HG02798 (cell line): Measurements from ENCODE around the gene ALKBH8.
"Not testable (repeated sequence)": the region's sequence is repeated elsewhere in the genome, so short reads cannot be mapped to it uniquely, and the experiment has no call there.

Experiments
- ATAC-seq: cut with Tn5 transposase; IDR thresholded peaks from one replicate; pipeline ENCODE4 v1.9.1; 2021; ENCODE audit warnings: mild to moderate bottlenecking; ENCODE audit not compliant: unreplicated experiment, poor library complexity

Gene ALKBH8

GRCh38 chr11:107581147-107581546 is 15.6 kb upstream of the ALKBH8 start:
- no peak for ATAC-seq

GRCh38 chr11:107579169-107579568 is 13.6 kb upstream of the ALKBH8 start:
- ATAC-seq: not testable (repeated sequence)

GRCh38 chr11:107577346-107577711 is 11.8 kb upstream of the ALKBH8 start:
- no peak for ATAC-seq

GRCh38 chr11:107576497-107577345 is 11.2 kb upstream of the ALKBH8 start:
- not testable (repeated sequence) for ATAC-seq

- no peak for ATAC-seq
These were observed 7.9 kb upstream of the ALKBH8 start for GRCh38 chr11:107573438-107573837.

GRCh38 chr11:107570015-107570414 is 4.5 kb upstream of the ALKBH8 start:
- ATAC-seq: no peak

GRCh38 chr11:107567739-107568335 is 2.3 kb upstream of the ALKBH8 start:
- ATAC-seq: no peak

- no peak for ATAC-seq
These were observed 1.0 kb upstream of the ALKBH8 start for GRCh38 chr11:107566569-107566968.

- ATAC-seq: not testable (repeated sequence)
These were observed 493 bp upstream of the ALKBH8 start for GRCh38 chr11:107565955-107566501.

- ATAC-seq: peak; percentile 13
These were observed 687 bp downstream of the ALKBH8 start for GRCh38 chr11:107564877-107565218.

- ATAC-seq: peak; percentile 35
These were observed 1.8 kb downstream of the ALKBH8 start for GRCh38 chr11:107563702-107564101.

- no peak for ATAC-seq
These were observed 2.8 kb downstream of the ALKBH8 start for GRCh38 chr11:107562647-107563208.

- no peak for ATAC-seq
These were observed 3.8 kb downstream of the ALKBH8 start for GRCh38 chr11:107561688-107562087.

GRCh38 chr11:107550304-107550703 is 15.2 kb downstream of the ALKBH8 start:
- ATAC-seq: no peak

GRCh38 chr11:107549954-107550285 is 15.6 kb downstream of the ALKBH8 start:
- ATAC-seq: no peak

- ATAC-seq: peak; percentile 57
These were observed 16.1 kb downstream of the ALKBH8 start for GRCh38 chr11:107549253-107549953.

GRCh38 chr11:107547961-107548360 is 17.6 kb downstream of the ALKBH8 start:
- no peak for ATAC-seq

- ATAC-seq: no peak
These were observed 20.4 kb downstream of the ALKBH8 start for GRCh38 chr11:107545101-107545514.

GRCh38 chr11:107538821-107539220 is 26.7 kb downstream of the ALKBH8 start:
- no peak for ATAC-seq

GRCh38 chr11:107538239-107538638 is 27.3 kb downstream of the ALKBH8 start:
- ATAC-seq: no peak

- ATAC-seq: not testable (repeated sequence)
These were observed 28.4 kb downstream of the ALKBH8 start for GRCh38 chr11:107537155-107537554.
